ENCODE data around the gene LRMDA.

Gene LRMDA

DNA sequence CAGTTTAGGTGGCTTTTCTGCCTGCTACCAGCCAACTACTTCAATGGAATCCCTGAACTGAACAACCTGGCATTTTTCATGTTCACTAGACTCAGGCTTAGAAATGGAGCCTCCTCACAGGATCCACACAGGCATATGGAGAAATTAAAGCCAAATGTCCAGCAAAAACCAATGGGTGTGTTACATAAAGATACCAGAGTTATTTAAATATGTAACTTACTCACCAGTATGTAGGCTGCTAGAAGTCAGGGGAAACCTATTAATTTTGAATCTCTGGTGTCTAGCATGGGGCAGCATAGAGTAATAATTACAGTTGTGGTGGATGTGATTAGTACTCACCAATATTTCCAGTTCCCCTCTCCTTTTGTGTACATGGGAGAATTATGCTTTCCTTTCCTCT, 383.6 kb downstream of the LRMDA start:
- Mint-ChIP-seq H3K9me3 (peaks cover 0 to 2% of the 10 kb centered on the region in 2 donors), H3K27me3 (peaks cover 6 to 42% of the 10 kb centered on the region in 2 donors), H3K27ac (no peak overlapping the region), H3K4me3 (no peak overlapping the region), H3K36me3 (ENCODE audit: insufficient read depth) (no peaks in the 10 kb centered on the region), H3K4me1 (ENCODE audit: low read depth in 2 of 2) (no peaks in the 10 kb centered on the region)
- DNase-seq: no peak
- ATAC-seq (replicated peaks): no peak

DNA sequence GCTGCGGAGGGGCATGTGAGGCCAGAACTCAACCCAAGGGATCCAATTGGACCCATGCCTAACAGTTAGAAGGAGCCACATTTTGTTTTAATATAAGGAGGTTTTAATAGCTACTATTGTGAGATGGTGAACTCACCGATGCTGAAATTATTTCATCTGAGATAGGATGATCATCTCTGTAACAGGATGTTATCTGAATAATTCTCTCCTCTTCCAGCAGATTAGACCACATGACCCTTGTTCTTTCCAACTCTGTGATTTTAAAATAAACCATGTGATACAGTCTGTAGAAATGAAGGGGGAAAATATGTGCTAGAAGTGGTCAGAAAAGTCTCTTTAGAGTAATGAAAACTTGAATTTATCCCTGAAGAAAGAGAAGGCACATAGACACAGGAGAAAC, 385.8 kb downstream of the LRMDA start:
- Mint-ChIP-seq H3K4me1 (ENCODE audit: low read depth in 2 of 2) (no peaks in the 10 kb centered on the region), H3K27me3 (peaks cover 6 to 36% of the 10 kb centered on the region in 2 donors)
- ATAC-seq (replicated peaks): no peak

DNA sequence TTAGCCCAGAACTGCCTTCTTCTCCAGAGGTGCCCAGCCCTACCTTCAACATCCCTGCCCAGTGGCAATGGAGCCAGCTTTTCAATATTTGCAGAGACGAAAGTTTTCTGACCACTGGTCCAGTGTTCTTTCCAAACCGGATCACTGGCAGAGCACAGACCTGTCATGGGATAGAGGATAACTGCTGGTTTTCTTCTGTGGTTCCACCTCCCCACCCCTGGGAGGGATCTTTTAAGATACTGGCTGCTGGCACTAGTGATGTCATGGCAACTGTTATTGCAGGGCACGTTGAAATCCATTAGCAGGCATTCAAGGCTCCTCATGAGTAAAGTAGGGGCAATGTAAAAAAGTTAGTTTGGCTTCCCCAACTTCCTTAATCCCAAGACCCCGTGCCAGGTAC, 387.1 kb downstream of the LRMDA start:
- DNase-seq (no peak), ATAC-seq (replicated peaks) (no peak)
- H3K4me3 Mint-ChIP-seq: no peak overlapping the region
- peaks cover 0 to 26% of the 10 kb centered on the region in 2 donors for H3K27me3 Mint-ChIP-seq
- H3K27ac Mint-ChIP-seq: no peak overlapping the region
- no peaks in the 10 kb centered on the region for H3K4me1 Mint-ChIP-seq (ENCODE audit: low read depth in 2 of 2)
- H3K9me3 Mint-ChIP-seq: peaks cover 3 to 7% of the 10 kb centered on the region in 2 donors
- H3K36me3 Mint-ChIP-seq (ENCODE audit: insufficient read depth): no peaks in the 10 kb centered on the region

More for the DNA sequence above, 385.8 kb downstream of the LRMDA start:
- no peak overlapping the region for H3K27ac Mint-ChIP-seq
- H3K36me3 Mint-ChIP-seq (ENCODE audit: insufficient read depth): no peaks in the 10 kb centered on the region
- DNase-seq: no peak
- no peak overlapping the region for H3K4me3 Mint-ChIP-seq
- H3K9me3 Mint-ChIP-seq: peaks cover 0 to 7% of the 10 kb centered on the region in 2 donors

DNA sequence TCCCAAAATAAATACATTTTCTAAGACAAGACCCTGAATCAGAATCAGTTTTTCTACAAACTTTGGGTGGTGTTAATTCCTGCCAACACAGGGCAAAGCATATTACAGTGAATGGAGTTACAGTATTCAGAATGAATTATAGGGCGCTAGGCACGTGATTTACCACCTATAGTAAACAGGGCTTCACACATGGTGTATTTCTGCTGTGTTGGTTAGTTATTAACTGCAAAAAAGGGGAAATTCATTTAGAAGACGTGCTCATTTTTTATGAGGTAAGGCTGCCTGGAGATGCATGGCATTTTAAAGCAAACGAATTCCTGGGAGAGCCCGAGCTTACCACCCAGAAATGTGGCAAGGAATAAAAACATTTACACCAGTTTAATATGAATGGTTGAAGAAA, 393.8 kb downstream of the LRMDA start:
- H3K27me3 Mint-ChIP-seq: no peaks in the 10 kb centered on the region
- no peak for ATAC-seq (replicated peaks)

DNA sequence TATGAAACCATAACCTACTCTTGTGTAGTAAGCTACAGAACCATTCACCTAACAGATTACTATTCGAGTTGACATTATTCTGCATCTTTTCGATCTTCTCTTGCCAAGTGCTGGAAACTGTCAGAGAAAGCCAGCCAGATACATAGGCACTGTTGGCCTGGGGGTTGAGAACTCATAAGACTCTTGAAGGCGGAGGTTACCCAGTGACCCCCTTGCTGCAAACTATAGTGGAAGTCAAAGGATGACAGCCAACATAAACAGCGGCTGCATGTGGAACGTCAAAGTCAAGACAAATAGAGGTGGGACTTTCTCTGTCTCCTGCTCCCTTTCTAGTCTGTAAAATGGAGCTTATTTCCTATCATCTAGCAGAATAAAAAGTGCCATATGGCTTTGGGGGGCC, 394.2 kb downstream of the LRMDA start:
- DNase-seq (no peak), ATAC-seq (replicated peaks) (no peak)
- H3K27ac Mint-ChIP-seq: no peak overlapping the region
- no peak overlapping the region for H3K4me3 Mint-ChIP-seq
- no peaks in the 10 kb centered on the region for H3K4me1 Mint-ChIP-seq (ENCODE audit: low read depth in 2 of 2)
- H3K36me3 Mint-ChIP-seq (ENCODE audit: insufficient read depth): no peaks in the 10 kb centered on the region
- peaks cover 1 to 3% of the 10 kb centered on the region in 2 donors for H3K9me3 Mint-ChIP-seq
- no peaks in the 10 kb centered on the region for H3K27me3 Mint-ChIP-seq

More for the DNA sequence above, 393.8 kb downstream of the LRMDA start:
- Mint-ChIP-seq H3K4me3 (no peak overlapping the region), H3K36me3 (ENCODE audit: insufficient read depth) (no peaks in the 10 kb centered on the region), H3K4me1 (ENCODE audit: low read depth in 2 of 2) (no peaks in the 10 kb centered on the region), H3K9me3 (peaks cover 3 to 5% of the 10 kb centered on the region in 2 donors), H3K27ac (no peak overlapping the region)
- DNase-seq: no peak

DNA sequence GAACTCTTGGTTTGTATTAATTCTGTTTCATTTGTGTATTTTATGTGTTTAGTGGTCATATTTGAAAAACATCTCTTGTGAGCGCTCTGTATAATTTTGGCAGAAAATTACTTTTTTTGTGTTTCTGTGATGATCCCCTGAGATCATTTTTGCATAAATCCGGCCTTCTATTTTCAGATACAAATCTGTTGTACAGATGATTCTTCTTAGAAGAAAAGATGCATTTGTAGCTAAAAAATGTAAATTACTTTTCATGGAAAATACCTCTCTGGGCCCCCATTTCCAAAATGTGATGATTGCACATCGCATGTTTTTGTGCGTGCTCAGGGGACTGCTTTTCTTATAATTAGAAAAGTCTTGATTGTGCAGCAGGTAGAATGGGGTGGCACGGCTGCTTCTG, 395.4 kb downstream of the LRMDA start:
- ATAC-seq (replicated peaks): no peak
- Mint-ChIP-seq H3K27me3 (no peaks in the 10 kb centered on the region), H3K4me1 (ENCODE audit: low read depth in 2 of 2) (no peaks in the 10 kb centered on the region), H3K27ac (no peak overlapping the region), H3K9me3 (peaks cover 0 to 3% of the 10 kb centered on the region in 2 donors), H3K4me3 (no peak overlapping the region), H3K36me3 (ENCODE audit: insufficient read depth) (no peaks in the 10 kb centered on the region)
- no peak for DNase-seq

DNA sequence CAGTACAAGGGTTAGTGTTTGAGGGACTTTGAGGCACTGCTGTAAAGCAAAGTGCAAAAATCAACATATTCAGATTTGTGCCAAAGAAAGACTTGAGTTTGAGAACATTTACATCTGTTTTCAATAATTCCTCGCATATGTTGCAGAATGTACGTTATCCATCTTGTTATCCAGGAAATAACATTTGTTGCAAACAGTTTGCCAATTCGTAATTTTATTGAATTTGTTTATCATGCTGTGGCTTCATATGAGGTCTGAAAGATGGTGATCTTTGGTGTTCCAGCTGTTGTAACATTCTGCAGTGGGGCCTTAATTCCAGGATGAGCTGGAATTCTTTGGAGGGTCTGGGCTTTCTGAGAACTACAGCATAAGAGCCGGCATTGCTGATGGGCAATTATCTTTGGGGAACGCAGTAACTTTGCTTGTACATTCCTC, 396.2 kb downstream of the LRMDA start:
- Mint-ChIP-seq H3K9me3 (peaks cover 0 to 5% of the 10 kb centered on the region in 2 donors), H3K36me3 (ENCODE audit: insufficient read depth) (no peaks in the 10 kb centered on the region), H3K27ac (no peak overlapping the region), H3K27me3 (no peaks in the 10 kb centered on the region), H3K4me1 (ENCODE audit: low read depth in 2 of 2) (no peaks in the 10 kb centered on the region), H3K4me3 (no peak overlapping the region)
- DNase-seq (no peak), ATAC-seq (replicated peaks) (no peak)

DNA sequence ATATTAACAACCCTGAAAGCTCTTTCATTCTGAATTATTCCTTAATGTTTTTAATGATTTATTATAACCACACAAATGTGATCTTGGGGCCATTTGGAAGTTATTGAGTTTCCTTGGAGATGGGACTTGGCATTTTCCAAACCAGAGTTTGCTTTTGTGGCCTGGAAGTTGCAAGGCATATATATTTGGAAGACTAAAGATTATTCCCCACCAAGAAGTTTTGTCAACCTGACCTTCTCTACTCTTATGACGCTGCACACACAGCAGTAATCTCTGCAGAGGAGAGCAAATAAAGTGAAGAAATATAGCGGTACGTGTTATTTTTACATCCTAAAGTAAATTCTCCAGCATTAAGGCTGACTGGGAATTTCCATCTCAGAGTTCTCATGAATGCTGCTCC, 397.0 kb downstream of the LRMDA start:
- no peak for ATAC-seq (replicated peaks)
- Mint-ChIP-seq H3K36me3 (ENCODE audit: insufficient read depth) (no peaks in the 10 kb centered on the region), H3K4me3 (no peak overlapping the region), H3K27ac (no peak overlapping the region), H3K27me3 (no peaks in the 10 kb centered on the region), H3K9me3 (peaks cover 0 to 4% of the 10 kb centered on the region in 2 donors), H3K4me1 (ENCODE audit: low read depth in 2 of 2) (no peaks in the 10 kb centered on the region)
- no peak for DNase-seq

DNA sequence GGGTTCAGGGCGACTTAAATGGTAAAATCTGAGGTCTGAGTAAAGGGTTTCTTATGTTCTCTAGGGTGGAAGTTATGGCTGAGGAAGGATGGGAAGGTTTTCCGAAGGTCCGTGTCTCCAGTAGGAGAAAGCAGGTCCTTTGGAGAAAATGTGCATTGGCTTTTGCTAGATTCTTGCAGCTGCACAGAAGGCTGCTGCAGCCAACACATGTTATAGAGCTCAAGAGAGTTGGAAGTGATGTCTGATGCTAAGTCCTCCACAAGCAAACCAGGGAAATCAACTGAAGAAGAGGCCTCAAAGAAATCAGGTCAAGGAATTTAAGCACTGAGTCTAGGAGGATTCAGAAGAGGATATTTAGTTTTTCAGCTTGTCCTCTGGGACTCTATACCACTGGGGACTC, 404.6 kb downstream of the LRMDA start:
- no peak for ATAC-seq (replicated peaks)
- DNase-seq: no peak
- no peak overlapping the region for H3K27ac Mint-ChIP-seq
- peaks cover 0 to 8% of the 10 kb centered on the region in 2 donors for H3K27me3 Mint-ChIP-seq
- no peak overlapping the region for H3K4me3 Mint-ChIP-seq
- H3K36me3 Mint-ChIP-seq (ENCODE audit: insufficient read depth): no peaks in the 10 kb centered on the region
- peaks cover 6% of the 10 kb centered on the region in 2 donors for H3K9me3 Mint-ChIP-seq
- no peaks in the 10 kb centered on the region for H3K4me1 Mint-ChIP-seq (ENCODE audit: low read depth in 2 of 2)

DNA sequence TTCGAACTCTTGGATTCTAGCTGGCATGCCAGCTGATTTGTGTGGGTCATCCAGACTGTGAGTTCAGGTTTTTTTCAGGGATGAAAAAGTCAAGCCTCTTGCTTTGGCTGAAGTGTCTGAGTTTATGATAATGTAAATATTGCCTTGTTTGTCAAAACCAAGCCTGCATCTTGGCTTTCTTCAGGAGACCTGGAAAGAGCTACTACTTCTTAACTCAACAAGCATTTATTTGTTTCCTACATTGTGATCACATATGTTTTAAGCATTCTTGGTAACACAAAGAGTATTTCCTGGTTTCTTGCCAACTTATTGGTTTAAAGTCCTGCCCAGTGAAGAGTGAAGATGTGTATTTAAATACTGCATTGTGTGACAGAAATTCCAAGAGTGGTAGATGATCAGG, 407.1 kb downstream of the LRMDA start:
- Mint-ChIP-seq H3K9me3 (peaks cover 2 to 6% of the 10 kb centered on the region in 2 donors), H3K36me3 (ENCODE audit: insufficient read depth) (no peaks in the 10 kb centered on the region), H3K27ac (no peak overlapping the region), H3K27me3 (peaks cover 8% of the 10 kb centered on the region in 2 donors), H3K4me3 (no peak overlapping the region), H3K4me1 (ENCODE audit: low read depth in 2 of 2) (no peaks in the 10 kb centered on the region)
- DNase-seq (no peak), ATAC-seq (replicated peaks) (no peak)

DNA sequence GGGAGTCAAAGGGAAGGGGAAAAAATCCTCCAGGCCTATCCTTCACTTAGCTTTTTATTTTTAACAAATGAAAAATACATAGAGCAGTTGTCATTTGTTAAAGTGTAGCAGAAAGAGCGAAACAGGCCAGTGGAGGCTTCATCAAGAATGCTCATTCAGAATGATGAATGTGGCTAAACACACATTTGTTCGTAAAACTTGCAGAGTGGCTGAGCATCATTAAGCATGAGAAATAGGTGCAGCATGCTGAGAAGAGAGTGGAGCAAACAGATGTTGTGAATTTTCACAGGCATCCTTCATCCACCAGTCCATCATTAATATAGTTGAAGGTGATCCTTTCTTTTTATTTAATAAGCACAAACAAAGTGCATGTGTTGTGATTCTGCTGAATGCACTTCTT, 407.6 kb downstream of the LRMDA start:
- H3K27me3 Mint-ChIP-seq: peaks cover 8% of the 10 kb centered on the region in 2 donors
- no peaks in the 10 kb centered on the region for H3K4me1 Mint-ChIP-seq (ENCODE audit: low read depth in 2 of 2)
- ATAC-seq (replicated peaks) (no peak), DNase-seq (no peak)
- H3K9me3 Mint-ChIP-seq: peaks cover 2 to 6% of the 10 kb centered on the region in 2 donors
- no peaks in the 10 kb centered on the region for H3K36me3 Mint-ChIP-seq (ENCODE audit: insufficient read depth)
- no peak overlapping the region for H3K4me3 Mint-ChIP-seq
- H3K27ac Mint-ChIP-seq: no peak overlapping the region

DNA sequence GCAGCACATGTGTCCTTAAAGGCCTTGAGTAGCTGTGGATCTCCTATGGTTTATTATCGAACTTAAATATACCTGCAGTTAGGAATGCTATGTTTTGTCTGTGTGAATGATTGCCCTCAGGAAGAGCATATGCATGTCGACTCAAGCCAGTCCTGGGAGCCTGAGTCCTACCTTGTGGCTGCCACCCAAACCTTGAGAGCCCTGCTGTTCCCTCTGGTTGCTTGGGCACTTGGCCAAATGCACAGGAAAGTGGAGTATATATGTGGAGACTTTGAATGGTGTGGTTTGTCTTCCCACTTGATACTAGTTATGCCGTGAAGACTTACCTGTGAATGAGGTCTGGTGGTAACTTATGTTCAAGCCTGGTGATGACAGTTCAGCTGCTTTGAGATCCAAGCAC, 409.8 kb downstream of the LRMDA start:
- Mint-ChIP-seq H3K9me3 (peaks cover 4 to 6% of the 10 kb centered on the region in 2 donors), H3K36me3 (ENCODE audit: insufficient read depth) (no peaks in the 10 kb centered on the region), H3K27ac (no peak overlapping the region), H3K27me3 (peaks cover 8 to 14% of the 10 kb centered on the region in 2 donors), H3K4me3 (no peak overlapping the region), H3K4me1 (ENCODE audit: low read depth in 2 of 2) (no peaks in the 10 kb centered on the region)
- ATAC-seq (replicated peaks) (no peak), DNase-seq (no peak)

DNA sequence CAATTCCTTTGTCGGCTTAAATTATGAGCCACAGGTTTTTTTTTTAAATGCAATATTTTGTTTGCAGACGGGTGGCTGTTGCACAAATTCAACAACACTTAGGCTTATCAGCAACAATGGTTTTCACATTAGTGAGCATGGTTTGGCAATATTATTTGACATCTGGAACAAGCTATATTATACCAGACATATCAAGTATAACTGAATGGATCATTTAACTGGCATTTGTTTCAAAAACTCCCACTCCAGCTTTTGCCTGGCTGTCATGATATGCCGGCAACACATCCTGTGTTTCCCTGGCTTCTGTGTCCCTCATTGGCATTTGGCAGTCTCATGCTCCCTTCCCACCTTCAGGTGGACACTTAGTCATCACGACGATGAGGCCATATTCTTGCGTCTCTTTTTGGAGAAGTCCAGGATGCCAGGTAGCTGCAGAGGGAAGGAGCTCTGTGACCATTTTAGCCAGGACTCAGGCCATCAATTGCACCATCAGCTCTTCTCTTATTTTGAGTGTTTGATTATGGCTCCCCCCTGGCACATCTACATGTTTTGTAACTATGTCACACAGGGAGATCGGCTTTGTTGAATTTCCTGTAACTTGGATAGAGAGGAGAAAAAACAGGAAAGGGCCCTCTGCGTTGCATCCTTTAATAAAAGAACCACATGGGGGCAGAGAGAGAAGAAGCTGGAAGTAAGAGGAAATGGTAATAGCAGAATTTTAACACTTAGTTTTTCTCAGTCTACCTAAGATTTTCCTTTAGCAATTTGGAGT, 413.9 kb downstream of the LRMDA start:
- Mint-ChIP-seq H3K27ac (no peak overlapping the region), H3K36me3 (ENCODE audit: insufficient read depth) (no peaks in the 10 kb centered on the region), H3K9me3 (peaks cover 0 to 1% of the 10 kb centered on the region in 2 donors), H3K27me3 (peaks cover 8 to 14% of the 10 kb centered on the region in 2 donors), H3K4me3 (no peak overlapping the region), H3K4me1 (ENCODE audit: low read depth in 2 of 2) (no peaks in the 10 kb centered on the region)
- no peak for ATAC-seq (replicated peaks)
- no peak for DNase-seq

DNA sequence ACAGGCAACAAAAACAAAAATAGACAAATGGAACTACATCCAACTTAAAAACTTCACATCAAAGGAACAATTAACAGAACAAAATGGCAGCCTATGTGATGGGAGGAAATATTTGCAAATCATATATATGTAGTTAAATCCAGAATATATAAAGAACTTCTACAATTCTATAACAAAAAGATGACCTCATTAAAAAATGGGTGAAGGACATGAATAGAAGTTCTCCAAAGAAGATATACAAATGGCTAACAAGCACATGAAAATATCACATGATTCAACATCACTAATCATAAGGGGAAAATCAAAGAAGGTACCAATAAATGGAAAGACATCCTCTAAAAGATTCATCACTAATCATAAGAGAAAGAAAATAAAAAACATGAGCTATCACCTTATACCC, 416.1 kb downstream of the LRMDA start:
- DNase-seq (no peak), ATAC-seq (replicated peaks) (no peak)
- Mint-ChIP-seq H3K4me3 (no peak overlapping the region), H3K4me1 (ENCODE audit: low read depth in 2 of 2) (no peaks in the 10 kb centered on the region), H3K36me3 (ENCODE audit: insufficient read depth) (no peaks in the 10 kb centered on the region), H3K27me3 (peaks cover 8 to 14% of the 10 kb centered on the region in 2 donors), H3K9me3 (peaks cover 0 to 1% of the 10 kb centered on the region in 2 donors), H3K27ac (no peak overlapping the region)
